NCI-H2029 treated with DMSO at 0.1 percent for 48 hours (cell line): ENCODE data around the gene SRPRA.

Experiments
- DNase-seq: peaks from one replicate; lab custom pipeline; 2025; lab: John Stamatoyannopoulos, UW

SRPRA gene

DNA sequence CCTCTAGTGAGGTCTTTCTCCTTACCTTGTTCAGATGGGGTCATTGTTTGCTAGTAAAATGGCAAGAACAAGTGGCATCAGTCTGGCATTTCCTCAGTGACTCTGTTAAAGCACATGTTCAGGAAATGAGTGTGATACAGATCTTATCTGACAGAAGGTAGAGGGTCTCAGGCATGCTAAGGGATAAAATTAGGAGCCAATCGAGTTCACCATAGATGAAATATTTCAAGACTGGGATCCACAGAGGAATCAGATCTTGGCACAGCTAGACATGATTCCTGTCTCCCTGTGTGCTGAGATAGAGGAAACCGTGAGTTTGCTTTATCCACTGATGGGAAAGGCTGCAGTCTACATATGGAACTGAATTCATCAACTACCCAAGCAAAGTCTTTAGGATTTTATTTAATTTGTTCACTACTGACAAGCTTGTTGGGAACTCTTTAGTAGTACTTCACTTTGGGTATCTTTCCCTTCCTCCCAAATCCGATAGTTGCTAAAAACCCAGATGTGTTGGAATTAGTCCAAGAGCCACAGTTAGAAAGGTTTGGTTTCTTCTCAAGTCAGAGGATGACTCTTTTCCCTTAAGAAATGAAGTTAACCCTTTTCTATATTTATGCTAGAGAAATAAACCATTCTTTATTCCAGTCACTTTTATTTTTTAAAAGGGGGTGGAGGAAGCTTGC, 38.7 kb downstream of the SRPRA start:
- DNase-seq = no peak

DNA sequence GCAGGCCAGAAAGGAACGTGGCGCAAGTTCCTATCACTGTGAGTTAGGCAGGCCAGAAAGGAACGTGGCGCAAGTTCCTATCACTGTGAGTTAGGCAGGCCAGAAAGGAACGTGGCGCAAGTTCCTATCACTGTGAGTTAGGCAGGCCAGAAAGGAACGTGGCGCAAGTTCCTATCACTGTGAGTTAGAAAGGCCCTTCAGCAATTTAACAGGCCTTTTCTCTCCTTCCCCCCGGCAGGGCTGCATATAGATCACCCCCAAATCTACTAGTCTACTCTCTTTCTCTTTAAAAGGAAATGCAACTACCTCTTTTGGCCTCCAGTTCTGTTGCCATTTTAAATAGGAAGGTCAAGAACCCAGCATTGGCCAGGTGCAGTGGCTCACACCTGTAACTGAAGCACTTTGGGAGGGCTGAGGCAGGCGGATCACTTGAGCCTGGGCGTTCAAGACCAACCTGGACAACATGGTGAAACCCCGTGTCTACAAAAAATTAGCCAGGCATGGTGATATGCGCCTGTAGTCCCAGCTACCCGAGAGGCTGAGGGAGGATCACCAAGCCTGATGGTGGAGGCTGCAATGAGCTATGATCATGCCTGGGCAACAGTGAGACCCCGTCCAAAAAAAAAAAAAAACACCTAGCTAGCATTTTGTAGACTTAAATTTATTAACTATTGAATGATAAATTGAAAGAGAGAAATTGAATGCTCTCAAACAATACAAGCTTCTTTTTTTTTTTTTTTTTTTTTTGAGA, 42.2 kb downstream of the SRPRA start:
- no peak for DNase-seq

DNA sequence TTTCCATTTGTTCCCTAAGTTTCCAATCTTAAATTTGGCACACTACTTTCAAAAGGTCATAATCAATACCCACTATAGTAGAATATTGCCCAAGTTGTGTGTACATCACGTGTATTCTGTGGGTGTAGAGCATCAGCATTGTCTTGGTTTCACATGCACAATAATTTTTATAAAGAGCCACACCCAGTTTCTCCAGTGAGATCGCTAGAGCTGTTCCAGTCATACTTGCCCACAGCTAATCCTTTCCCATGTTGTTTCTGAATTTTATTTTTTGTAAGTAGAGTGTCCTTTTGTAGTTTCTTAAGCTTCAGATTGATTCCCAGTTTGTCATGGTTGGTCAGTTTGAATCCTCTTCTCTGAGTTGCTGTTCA, 43.4 kb downstream of the SRPRA start:
- DNase-seq = no peak

DNA sequence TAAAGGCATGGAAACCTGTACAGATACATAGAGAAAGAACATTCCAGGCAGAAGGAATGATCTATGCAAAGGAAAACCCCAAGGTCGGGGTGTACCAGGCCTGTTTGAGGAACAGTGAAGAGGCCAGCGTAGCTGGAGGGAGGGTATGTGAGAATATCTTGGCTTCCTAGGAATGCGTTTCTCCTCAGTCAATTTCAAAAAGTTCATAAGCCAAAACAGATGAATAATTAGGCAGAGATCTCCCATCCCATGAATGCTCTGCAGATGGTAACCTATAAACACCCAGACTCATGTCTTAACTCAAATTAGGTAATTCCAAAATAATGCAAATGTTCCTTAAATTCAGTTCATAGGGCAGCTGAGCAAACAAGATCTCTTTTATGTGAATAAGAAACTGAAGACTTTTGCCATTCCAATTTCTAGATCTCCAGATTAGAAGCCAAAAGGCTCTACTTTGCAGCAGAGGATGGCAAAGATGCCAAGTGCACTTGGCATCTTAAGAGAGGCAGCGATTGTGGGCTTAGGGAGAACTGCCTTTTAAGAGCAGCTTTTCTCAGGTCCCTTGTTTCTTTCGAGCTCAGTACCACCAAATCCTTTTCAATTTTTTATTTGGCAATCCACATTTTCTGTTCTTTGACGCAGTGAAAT, 43.9 kb downstream of the SRPRA start:
- DNase-seq = no peak

DNA sequence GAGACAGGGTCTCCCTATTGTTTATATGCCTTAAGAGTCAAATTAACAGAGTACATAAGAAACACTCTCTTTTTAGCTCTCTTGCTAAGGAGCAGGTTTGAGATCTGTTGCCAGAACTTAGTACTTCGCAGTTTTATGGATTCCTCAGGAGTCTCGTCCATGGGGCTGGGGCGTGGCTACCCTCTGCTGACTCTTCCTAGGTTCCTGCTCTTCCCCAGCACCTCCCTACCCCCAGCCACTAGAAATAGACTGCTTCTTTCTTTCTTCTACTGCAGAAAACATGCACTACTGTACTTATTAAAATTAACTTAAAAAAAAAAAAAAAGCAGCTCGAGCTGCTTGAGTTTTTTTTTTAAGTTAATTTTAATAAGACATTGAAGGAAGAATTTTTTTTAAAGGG, 49.1 kb downstream of the SRPRA start:
- DNase-seq = no peak

DNA sequence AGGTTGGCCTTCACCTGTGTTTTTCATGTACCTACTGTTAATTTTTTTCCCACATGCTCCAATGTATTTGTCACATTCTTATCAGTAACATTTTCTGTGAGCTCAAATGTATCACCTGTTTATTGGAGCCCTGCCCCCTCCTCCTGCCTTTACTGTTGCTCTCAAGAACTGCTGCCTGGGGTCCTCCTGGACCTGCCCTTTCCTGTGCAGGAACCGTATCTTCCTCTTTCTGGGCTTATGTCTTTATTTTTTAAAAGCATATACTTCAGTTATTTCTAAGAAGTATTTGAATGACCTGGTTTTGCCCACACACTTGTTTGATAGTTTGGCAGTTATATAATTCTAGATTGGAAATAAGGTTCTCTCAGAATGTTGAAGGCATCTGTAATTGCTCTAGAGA, 51.2 kb downstream of the SRPRA start:
- no peak for DNase-seq

DNA sequence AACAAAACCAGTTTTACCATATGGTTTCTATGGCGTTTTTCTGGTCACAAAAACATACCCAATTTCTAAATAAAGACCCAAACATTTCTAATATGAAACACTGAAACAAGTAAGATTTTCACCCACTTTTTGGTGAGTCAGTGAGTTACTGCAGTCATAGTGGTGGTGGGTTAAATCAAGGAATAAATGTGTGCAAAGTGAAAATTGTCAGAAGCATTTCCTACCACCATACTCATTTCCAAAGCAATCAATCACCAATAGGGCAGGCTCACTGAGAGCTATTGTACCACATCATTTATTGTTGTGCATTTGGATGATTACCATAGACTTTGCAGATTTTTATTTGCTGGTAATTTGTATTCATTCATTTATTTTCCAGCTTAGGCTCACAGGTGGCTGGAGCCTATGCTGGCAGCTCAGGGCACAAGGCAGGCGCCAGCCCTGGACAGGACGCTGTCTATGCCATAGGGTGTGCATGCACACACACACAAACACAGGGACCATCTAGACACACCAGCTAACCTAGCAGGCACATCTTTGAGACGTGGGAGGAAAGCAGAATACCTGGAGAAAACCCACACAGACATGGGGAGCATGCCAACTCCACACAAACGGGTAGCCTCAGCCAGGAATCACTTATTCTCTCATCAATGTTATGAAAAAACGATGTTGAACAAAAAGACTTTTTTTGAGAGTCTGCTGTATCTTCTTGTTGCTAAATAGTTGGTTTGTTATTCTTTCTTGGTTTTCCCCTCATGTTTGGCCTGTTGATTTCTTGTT, 52.0 kb downstream of the SRPRA start:
- DNase-seq = no peak

DNA sequence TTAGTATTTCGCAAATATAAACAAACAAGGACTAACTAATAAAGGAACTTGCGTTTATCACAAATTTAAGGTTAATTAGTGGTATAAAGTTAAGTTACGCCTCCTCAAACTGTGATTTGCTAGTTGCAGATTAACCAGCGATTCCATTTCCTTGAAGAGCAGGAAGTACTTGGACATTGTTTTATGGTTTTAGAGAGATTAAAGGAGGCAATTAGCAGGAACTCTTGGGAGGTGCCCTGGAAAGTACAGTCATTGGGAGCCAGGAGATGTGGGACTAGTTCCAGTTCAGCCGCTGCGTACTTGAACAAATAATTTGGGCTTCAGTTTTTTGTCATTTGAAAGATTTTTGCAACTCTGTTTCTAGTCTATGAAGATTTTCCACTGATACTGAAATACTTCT, 53.9 kb downstream of the SRPRA start:
- DNase-seq = no peak

DNA sequence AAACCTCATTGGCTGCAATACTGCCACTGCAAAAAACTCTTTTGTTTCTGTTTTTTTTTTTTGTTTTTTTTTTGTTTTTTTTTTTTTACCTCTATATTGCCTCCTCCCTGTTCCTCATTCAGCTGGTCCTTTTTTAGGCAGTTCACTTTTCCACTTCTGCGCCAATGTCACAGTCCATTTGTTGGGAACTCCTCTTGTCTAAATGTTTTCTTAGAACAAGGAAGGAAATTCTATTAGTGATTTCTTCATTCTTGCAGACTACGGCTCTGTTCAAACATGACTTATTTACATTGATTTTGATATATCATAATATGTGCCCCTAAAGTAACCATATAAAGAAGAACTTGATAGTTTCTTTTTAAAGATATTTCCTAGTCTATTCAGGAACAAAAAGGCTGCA, 54.3 kb downstream of the SRPRA start:
- no peak for DNase-seq
